NCI-H146 treated with DMSO at 0.1 percent for 48 hours (cell line): ENCODE results near the gene PEX1.
"Not testable (repeated sequence)": the region's sequence is repeated elsewhere in the genome, so short reads cannot be mapped to it uniquely, and the experiment has no call there.

Experiments
- DNase-seq: peaks from one replicate; lab custom pipeline; 2025; ENCODE audit not compliant: unreplicated experiment; lab: John Stamatoyannopoulos, UW

PEX1 gene

DNA sequence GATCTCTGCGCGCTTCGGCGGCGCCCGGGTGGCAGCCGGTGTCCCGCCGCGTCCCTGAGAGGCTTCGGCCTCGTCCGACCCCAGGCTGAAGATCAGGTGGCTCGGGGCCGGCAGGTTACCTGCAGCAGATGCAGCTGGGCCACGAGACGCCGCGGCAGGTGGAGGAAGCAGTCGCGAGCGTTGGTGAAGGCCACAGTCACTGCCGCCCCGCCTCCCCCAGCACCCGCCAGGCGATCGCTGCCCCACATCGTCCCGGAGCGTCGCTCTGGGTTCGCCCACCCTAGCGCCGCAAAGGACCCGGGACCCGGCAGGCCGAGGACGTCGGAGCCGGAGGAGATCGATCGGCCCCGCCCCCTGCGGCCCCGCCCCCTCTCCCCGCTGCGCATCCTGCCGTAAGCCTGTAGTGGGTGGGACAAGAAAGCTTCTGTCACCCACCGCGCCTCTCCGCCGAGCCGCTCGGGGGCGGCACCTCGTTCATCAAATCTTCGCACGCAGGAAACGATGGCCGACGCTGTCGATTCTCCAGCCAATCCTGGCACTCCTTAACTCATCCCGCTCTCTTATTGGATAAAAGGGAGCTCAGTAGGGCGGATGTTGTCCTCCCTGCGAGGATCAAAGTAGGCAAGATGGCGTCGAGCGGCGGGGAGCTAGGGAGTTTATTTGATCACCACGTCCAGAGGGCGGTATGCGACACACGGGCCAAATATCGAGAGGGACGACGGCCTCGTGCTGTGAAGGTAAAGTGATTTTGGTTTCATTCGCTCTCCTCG is at the start of gene PEX1, which contains the start of gene RBM48:
PEX1 (minus strand) TSS at position 333 of the 770 bp plus-strand sequence; CDS start at position 248, 85 bp downstream.
RBM48 (plus strand) TSS at position 608 of the 770 bp plus-strand sequence; CDS start at position 627, 19 bp downstream.
- peak; percentile 98 for DNase-seq

DNA sequence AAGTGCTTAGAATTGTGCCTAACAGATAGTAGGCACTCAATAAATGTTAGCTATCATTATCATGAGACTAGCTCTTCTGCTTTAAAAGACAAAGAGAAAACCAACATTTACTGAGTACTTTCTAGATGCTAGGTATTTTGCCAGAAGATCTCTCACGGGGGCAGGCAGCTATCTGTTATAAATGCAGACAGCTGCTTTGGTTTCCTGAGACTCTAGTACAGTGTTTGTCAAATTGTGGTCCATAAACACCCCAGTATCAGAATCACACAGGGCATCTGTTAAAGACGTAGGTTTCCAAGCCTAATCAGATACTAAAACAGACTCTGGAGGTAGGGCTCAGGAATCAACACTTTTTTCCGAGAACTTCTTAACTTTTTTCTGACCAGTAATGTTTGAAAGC is 48.0 kb upstream of the PEX1 start:
- no peak for DNase-seq

DNA sequence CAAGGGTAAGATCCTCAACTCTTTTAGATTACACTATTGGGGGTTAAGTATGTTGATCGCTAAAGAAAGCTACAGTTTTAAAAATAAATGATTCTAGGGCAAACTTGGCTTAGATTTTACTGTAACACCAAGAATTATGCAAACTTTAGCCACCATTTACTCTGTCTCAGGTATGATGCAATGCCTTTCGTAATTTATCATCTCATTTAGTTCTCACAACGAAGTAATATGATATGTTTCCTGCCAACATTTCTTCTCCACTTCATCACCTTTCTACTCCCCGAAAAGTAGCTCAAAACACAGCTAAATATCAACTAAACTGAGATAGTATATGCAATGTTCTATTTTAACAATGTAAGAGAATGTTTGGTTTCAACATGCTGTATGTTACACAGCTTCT is 40.8 kb upstream of the PEX1 start:
- DNase-seq, result no peak

DNA sequence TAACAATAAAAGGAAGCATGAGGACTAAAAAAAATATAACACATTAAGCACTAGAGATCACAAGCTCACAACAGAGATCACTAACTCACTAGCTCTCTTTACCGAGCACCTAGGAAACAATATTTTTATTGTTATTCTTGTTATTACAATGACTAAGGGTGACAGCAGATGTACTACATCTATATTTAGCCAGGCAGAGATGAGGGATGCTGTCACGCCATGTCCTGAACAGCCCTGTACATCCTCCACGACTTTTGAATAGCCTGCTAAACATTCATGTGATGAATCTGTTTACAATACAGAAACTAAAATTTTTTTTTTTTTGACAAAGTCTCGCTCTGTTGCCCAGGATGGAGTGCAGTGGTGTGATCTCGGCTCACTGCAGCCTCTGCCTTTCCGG is 39.1 kb upstream of the PEX1 start:
- DNase-seq, result no peak

DNA sequence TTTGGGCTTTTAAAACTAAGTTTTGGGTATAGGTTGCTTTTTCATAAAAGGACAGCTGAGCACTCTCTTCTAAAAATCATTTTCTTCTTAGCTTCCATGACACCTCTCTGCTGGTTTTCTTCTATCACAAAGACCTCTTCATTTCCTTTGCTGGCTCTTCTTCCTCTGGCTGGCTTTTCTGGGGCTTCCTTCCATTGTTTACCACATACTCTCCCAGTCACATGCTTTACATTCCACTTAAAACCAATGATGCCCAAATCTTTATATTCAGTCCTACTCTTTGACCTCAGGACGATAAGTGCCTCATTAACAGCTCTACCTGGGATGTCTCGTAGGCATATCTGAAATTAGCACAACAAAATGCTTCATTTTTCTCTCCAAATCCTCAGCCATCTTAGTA is 35.0 kb upstream of the PEX1 start:
- DNase-seq, result no peak

DNA sequence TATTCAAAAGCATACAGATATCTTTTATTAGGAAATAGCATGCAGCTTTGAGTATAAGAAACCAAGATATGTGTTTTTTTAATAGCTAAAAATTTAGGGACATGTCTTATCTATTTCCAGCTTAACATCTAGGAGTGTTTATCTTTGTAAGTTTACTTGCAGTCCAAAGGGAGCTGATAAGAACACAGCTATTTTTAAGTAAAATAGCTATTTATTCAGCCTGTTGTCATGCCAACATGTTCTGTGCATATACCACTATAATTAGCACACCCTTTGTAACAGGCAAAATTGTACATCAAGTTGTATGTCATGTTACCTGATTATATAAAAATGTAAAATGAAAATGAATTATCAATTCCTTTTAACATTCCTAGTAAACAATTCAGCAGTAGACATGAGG is 32.3 kb upstream of the PEX1 start:
- DNase-seq, result no peak

DNA sequence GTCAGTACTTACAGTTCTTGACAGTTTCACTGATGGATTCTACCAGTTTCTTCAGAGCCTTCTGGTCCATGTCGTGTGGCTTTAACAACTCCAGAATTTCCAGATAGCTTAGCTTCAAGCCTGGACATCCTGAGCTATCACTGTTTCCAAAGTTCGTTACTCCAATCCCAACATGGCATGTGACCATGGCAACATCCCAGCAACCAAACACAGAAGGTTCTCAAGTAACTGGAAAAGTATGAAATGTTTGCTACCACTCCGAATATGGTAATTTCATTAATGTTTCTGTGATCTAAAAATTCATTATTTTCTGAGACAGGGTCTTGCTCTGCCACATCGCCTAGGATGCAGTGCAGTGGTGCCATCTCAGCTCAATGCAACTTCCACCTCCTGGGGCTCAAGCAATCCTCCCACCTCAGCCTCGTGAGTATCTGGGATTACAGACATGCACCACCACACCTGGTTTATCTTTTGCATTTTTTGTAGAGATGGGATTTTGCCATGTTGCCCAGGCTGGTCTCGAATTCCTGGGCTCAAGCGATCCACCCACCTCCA is 29.6 kb upstream of the PEX1 start:
- no peak for DNase-seq

DNA sequence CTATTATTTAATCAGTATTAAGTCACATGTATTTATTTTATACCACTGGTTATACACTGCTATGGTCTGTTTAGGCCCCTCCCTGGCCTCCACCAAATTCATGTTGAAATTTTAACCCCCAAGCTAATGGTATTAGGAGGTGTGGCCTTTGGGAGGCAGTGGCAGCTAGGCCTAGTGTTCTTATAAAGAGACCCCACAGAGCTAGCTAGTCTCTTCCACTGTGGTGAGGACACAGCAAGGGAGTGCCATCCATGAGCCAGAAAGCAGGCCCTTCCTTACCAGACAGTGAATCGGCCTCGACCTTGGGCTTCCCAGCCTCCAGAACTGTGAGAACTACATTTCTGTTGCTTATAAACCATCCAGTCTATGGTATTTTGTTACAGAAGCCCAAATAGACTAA is 28.9 kb upstream of the PEX1 start:
- no peak for DNase-seq

DNA sequence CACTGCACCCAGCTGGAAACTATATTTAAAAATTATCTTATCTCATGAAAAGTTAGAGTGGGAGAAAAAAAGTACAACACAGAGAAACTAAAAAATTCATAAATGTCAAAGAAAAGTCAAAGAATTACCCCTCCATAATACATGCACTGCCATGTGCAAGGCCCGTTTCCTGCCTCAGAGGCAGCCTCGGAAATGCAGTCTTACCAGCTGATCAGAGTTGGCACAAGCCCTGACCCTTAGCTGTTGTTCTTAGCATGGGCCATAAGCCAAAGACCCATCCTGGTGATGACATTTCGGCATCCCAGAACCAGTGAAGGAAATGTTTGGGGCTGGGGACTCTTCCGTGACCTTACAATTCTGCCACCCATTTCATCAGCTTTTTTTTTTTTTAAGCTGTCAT is 21.9 kb upstream of the PEX1 start:
- DNase-seq, result no peak

DNA sequence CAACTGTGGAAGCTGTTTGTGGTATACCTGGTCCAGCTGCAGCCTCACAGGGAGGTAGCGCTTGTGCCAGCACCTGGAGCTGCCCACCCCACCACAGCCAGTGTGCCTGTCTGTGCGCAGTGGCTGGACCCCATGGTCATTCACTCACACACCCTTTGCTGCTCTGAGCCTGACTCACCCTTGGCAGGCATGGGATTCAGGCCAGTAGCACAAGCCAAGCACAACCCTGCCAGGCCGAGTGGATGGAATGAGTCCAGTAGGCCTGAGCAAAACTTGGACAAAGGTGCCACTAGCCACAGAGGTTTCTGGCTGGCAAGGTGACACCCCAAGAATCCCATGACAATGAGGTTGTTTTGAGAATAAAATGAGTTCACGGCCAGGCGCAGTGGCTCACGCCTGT is 19.3 kb upstream of the PEX1 start:
- DNase-seq, result no peak

DNA sequence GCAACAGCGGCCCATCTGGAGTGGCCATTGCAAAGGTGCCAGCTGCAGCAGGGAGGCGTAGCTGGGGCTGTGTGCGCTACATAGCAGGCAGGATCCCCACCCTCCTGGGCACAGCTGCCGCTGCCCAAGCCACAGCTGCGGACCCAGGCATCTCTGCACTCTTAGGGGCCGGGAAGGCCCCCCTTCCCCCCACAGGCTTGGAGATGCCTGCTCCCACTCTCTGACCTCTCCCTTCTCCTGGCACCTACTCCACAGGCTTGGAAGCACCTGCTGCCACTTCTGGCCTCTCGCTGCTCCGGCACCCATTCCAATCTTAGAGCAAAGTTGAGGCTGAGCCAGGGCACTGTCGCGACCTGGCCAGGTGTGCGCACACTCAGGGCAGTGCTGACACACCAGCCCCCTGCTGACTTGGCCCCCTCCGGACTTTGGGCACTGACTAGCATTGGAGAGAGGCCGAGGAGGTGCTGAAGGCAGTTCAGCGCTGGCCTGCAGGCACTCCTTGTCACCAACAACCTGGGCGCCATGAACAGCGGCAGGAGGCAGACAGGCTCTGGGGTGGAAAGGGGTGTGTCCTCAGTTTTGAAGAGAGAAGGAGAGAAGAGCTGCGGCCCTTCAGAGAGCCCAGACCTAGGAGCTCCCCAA is 18.7 kb upstream of the PEX1 start:
- DNase-seq, result no peak

DNA sequence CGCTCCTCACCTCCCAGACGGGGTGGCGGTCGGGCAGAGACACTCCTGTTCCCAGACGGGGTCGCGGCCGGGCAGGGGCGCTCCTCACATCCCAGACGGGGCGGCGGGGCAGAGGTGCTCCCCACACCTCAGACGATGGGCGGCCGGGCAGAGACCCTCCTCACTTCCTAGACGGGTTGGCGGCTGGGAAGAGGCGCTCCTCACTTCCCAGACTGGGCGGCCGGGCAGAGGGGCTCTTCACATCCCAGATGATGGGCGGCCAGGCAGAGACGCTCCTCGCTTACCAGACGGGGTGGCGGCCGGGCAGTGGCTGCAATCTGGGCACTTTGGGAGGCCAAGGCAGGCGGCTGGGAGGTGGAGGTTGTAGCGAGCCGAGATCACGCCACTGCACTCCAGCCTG is 16.8 kb upstream of the PEX1 start:
- DNase-seq, result not testable (repeated sequence)

DNA sequence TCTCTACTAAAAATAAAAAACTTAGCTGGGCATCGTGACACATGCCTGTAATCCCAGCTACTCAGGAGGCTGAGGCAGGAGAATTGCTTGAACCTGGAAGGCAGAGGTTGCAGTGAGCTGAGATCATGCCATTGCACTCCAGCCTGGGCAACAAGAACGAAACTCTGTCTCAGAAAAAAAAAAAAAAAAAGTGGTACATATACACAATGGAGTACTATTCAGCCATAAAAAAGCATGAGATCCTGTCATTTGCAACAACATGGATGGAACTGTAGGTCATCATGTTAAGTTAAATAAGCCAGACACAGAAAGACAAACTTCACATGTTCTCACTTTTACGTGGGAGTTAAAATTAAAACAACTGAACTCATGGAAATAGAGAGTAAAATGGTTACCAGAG is 15.2 kb upstream of the PEX1 start:
- DNase-seq, result not testable (repeated sequence)

DNA sequence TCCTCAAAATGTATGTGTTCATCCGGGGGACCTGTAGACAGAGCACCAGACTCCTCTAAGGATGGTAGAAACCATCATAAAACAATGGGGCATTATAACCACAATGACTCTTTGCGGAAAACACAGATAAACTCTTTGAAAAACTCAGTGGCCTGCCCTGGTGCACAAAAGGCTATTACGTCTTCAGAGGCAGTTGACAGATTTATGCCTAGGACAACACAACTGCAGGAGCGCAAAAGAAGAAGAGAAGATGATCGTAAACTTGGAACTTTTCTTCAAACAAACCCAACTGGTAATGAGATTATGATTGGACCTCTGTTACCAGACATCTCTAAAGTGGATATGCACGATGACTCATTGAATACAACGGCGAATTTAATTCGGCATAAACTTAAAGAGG is 6.3 kb upstream of the PEX1 start:
- DNase-seq, result no peak

DNA sequence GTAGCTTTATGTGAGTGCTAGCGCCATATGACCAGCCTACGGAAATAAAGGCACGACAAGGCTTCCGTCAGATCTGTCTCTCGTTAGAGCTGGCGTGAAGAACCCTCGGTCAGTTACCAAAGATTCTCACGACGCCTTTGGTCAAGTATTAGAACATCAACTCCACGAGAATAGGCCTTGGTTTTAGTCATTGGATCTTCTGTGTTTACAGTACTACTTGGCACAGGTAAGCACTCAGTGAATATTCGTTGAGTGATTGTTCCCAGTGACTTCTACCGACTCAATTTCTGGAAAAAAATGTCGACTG is 591 bp upstream of the PEX1 start:
- DNase-seq, result no peak

DNA sequence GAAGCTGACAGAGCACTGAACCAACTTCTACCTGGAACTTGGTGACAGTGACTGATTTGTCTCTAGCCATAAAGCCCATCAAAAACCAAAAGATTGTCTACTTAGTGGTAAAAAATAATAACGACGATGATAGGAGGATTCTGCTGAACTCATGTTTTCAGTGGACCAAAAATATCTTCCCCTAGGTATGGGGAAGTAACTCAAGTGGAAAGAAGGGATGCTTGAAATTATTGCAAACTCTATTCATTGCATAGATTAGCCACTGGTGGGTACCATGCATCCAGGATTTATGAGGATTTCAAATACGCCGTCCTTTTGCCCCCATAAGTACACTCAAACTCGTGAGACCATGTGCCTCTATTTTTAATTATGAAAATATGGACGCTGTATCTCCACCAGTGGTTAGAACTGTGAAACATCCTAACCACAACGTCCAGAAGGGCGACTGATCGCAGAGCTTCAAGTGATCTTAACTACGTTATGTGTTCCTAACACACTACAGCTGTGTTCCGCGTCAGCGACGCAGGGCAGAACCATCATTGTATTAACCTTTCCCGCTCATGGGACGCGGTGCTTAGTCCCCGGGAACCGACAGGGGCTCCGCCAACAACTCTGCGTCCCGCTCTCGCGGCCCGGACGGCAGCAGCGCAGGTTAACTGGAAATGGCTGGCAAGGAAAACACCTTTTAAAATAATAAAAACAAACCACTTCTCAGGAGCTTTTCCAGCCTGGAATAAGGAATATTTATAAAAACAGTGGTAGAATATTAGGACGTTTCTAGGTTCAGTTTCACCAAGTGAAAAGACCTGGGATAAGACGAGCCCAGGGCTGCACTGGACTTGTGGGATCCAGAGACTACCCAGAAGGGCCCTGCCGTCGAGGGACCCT is 776 bp downstream of the PEX1 start:
- peak; percentile 33 for DNase-seq

DNA sequence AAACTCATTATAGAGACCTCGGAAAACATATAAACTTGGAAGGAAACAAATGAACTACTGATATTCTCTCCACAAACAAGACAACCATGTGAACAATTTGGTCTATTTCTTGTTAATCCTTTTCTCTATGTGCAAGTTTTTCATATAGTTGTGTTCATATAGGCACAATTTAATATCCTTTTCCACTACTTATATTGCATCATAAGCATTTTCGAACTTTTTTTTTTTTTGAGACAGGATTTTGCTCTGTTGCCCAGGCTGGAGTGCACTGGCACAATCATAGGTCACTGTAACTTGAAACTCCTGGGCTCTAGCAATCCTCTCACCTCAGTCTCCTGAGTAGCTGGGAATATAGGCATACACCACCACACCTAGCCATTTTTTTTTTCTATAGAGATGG is 5.2 kb downstream of the PEX1 start:
- no peak for DNase-seq

DNA sequence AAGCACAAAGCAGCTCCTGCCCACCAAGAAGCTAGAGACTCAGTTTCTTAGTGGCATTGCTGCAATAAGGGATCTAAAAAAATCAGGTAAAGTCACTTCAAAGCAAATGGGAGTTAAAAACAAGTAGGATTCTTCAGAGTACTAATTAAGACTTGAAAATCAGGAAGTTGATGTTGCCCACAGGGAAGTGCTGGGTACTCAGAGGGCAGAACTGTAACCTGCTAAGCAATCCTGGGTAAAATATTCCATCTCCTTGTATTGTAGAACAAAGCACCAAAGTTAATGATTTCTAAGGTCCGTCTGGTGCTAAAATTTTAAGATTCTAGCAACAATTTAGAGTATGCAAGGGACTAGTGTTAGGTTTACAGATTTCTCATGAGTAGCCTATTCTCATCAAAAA is 8.3 kb downstream of the PEX1 start:
- no peak for DNase-seq

DNA sequence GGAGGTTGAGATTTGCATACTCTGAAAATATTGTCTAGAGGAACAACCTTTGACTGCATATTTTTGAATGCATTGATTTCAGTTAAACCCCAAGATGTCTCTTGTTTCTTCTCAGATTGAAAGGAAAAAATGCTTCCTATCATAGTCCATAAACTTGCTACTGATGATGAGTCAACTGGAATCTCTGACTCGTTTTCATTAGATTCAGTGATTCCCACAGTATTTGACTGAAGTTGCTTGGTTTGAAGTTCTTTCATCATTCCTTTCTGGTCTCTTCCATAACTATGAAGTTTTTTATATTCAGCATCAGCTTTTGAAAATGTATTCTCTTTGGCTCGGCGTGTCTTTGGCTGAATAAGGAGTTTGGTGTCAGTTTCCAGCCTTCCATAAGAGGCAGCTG is 10.7 kb downstream of the PEX1 start:
- no peak for DNase-seq

DNA sequence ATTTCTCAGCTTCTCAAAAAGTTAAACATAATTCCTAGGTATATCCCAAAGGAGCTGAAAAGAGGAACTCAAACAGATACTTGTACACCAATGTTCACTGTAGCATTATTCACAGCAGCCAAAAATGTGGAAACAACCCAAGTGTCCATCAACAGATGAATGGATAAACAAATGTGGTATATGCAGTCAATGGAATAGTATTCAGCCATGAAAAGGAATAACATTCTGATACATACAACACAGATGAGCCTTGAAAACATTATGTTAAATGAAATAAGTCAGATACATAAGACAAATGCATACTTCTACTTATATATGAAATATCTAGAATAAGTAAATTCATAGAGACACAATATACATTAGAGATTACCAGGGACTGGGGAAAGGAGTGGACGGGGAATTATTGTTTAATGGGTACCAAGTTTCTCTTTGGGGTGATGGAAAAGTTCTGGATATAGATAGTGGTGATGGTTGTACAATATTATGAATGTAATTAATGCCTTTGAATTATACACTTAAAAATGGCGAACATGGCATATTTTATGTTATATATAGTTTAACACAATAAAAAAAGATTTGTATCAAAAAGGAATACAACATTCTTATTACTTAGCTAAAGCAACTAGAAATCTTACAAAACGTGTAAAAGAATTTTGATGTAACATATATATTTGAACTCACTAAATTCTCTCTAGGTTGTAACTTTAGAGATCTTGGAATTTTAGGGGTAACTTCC is 15.0 kb downstream of the PEX1 start:
- no peak for DNase-seq

DNA sequence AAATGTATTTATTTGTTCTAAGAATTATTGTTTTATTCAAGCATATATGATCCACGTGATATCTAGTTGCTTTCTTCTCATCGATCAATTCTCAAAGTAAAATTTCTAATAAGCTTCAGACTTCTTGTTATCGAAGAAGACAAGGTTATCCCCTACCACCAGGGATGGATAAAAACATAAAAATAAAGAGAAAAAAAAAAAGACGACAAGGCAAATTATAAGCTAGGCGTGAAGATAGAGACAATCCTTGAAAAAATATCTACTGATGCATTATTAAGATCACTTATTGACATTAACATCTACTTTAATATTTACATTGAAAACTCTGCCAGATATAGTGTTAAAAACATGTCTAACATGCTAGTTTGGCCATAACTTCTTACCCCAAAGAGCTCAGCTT is 19.4 kb downstream of the PEX1 start:
- DNase-seq, result no peak
